ENCODE measurements around the gene MTCL1. TPM values are rescaled to one million over a fixed set of nuclear protein-coding genes. Genes with fewer than 3 reads are reported as not detected.

The MTCL1 gene
- total RNA-seq, 1 experiment from 2014 or later = 11.2 TPM

DNA sequence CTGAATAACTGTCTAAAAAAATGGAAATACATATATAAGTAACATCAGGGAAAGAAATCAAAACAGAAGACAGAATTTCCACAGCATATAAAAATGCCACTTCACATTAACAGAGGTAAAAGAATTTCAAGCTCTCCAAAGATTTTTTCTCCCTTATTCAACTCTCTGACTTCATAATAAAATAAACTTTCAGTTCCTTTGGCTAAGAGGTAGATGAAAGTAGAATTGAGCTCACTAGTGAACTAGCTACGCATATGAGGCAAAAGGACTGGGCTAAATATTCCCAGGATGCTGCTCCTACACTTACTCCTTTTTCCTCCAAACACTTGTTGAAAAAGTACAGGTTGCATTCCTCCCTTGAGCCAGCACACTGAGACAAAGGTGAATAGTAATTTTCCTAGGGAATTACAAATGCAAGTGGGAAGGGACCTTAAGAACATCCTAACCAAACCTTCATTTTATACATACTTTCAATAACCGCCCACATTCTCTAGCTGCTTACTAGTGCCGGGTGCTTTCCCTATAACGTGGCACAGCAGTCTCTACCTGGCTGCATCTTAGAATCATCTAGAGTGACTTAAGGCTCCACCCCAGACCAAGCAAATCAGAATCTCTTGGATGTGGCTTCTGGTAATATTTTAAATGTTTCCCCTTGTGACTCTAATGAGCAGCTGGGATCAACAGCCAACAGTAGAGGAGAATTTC, 136.6 kb downstream of the MTCL1 start:
- CTCF ChIA-PET = interaction anchor here (0.7 kb wide), 1 partner anchor 75 kb away, joined by 3 read pairs; no protein-coding TSS in a partner anchor
- TF ChIP-seq EZH2 (IDR thresholded peaks at IDR 0.05; ENCODE audit: borderline replicate concordance, low read depth, low read length, poor library complexity, severe bottlenecking) (no peak), CTCF (conservative IDR thresholded peaks at IDR 0.05; ENCODE audit: low read depth, low read length) (no peak)
- Histone ChIP-seq H3K27ac (ENCODE audit: low read depth, low read length, poor library complexity, severe bottlenecking) (no peak overlapping the region), H3K27me3 (replicated peaks; ENCODE audit: insufficient read depth, low read depth, low read length, poor library complexity) (no peaks in the 10 kb centered on the region), H3K4me3 (ENCODE audit: low read depth, low read length, poor library complexity, severe bottlenecking) (no peak overlapping the region), H3K36me3 (ENCODE audit: insufficient read depth, low read length, poor library complexity, severe bottlenecking) (no peaks in the 10 kb centered on the region), H3K4me1 (ENCODE audit: insufficient read depth, low read length, poor library complexity, severe bottlenecking) (no peaks in the 10 kb centered on the region), H3K9me3 (ENCODE audit: low read depth, low read length, poor library complexity, severe bottlenecking) (no peaks in the 10 kb centered on the region)
- no TSS peak for BruUV-seq (replicated peaks)
- intact Hi-C loops (cut with micrococcal nuclease; ENCODE audit: unreplicated experiment) = no loop called here
- DNase-seq (ENCODE audit: low spot score) = no peak
- POLR2A ChIA-PET (ENCODE audit: low non-redundant PET) = no interaction called here

GRCh38 chr18:8842506-8842905, 137.2 kb downstream of the MTCL1 start:
- Histone ChIP-seq H3K4me3 (ENCODE audit: low read depth, low read length, poor library complexity, severe bottlenecking) (no peak overlapping the region), H3K27me3 (replicated peaks; ENCODE audit: insufficient read depth, low read depth, low read length, poor library complexity) (no peaks in the 10 kb centered on the region), H3K9me3 (ENCODE audit: low read depth, low read length, poor library complexity, severe bottlenecking) (no peaks in the 10 kb centered on the region), H3K27ac (ENCODE audit: low read depth, low read length, poor library complexity, severe bottlenecking) (no peak overlapping the region), H3K36me3 (ENCODE audit: insufficient read depth, low read length, poor library complexity, severe bottlenecking) (no peaks in the 10 kb centered on the region), H3K4me1 (ENCODE audit: insufficient read depth, low read length, poor library complexity, severe bottlenecking) (no peaks in the 10 kb centered on the region)
- TF ChIP-seq CTCF (conservative IDR thresholded peaks at IDR 0.05; ENCODE audit: low read depth, low read length) (no peak), EZH2 (IDR thresholded peaks at IDR 0.05; ENCODE audit: borderline replicate concordance, low read depth, low read length, poor library complexity, severe bottlenecking) (no peak)
- ChIA-PET CTCF (interaction anchor here (0.7 kb wide), 1 partner anchor 74 kb away, joined by 3 read pairs; no protein-coding TSS in a partner anchor), POLR2A (ENCODE audit: low non-redundant PET) (no interaction called here)
- intact Hi-C loops (cut with micrococcal nuclease; ENCODE audit: unreplicated experiment) = no loop called here
- BruUV-seq (replicated peaks) = no TSS peak
- no peak for DNase-seq (ENCODE audit: low spot score)

DNA sequence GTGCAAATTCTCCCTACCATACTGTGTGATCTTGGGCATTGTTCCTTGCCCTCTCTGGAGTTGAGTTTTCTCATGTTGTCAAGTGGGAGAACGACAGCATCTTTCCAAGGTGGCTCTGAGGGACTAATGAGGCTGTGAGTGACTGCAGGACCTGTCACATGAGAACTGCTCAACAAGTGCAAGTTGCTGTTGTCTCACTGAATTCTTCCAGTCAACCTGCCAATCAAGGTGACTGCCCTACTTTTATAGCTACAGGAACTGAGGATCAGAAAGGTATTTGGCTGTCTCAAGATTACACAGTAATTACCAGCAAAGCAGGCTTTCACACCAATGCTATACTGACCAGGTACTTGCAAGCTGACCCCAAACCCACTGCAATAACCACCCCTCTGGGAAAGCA, 137.6 kb downstream of the MTCL1 start:
- no peak for DNase-seq (ENCODE audit: low spot score)
- BruUV-seq (replicated peaks) = no TSS peak
- no peaks in the 10 kb centered on the region for H3K27me3 ChIP-seq (replicated peaks; ENCODE audit: insufficient read depth, low read depth, low read length, poor library complexity)
- no peaks in the 10 kb centered on the region for H3K9me3 ChIP-seq (ENCODE audit: low read depth, low read length, poor library complexity, severe bottlenecking)
- H3K27ac ChIP-seq (ENCODE audit: low read depth, low read length, poor library complexity, severe bottlenecking) = no peak overlapping the region
- TF ChIP-seq CTCF (conservative IDR thresholded peaks at IDR 0.05; ENCODE audit: low read depth, low read length) (no peak), EZH2 (IDR thresholded peaks at IDR 0.05; ENCODE audit: borderline replicate concordance, low read depth, low read length, poor library complexity, severe bottlenecking) (no peak)
- H3K36me3 ChIP-seq (ENCODE audit: insufficient read depth, low read length, poor library complexity, severe bottlenecking) = no peaks in the 10 kb centered on the region
- no peaks in the 10 kb centered on the region for H3K4me1 ChIP-seq (ENCODE audit: insufficient read depth, low read length, poor library complexity, severe bottlenecking)
- intact Hi-C loops (cut with micrococcal nuclease; ENCODE audit: unreplicated experiment) = no loop called here
- ChIA-PET POLR2A (ENCODE audit: low non-redundant PET) (no interaction called here), CTCF (no interaction called here)
- H3K4me3 ChIP-seq (ENCODE audit: low read depth, low read length, poor library complexity, severe bottlenecking) = no peak overlapping the region

Measured in A673 (cell line).